ENCODE data around the gene RBMY1J.
"Not testable (repeated sequence)": the region's sequence is repeated elsewhere in the genome, so short reads cannot be mapped to it uniquely, and the experiment has no call there.

RBMY1J gene

GRCh38 chrY:22403110-22403509, at the start of gene RBMY1J:
RBMY1J (plus strand) TSS chrY:22403410; CDS start chrY:22405448, 2,038 bp downstream.
- not testable (repeated sequence) for DNase-seq (ENCODE audit: low read depth); H3K4me3 ChIP-seq (ENCODE audit: control insufficient read depth, low read depth, low read length)

DNA sequence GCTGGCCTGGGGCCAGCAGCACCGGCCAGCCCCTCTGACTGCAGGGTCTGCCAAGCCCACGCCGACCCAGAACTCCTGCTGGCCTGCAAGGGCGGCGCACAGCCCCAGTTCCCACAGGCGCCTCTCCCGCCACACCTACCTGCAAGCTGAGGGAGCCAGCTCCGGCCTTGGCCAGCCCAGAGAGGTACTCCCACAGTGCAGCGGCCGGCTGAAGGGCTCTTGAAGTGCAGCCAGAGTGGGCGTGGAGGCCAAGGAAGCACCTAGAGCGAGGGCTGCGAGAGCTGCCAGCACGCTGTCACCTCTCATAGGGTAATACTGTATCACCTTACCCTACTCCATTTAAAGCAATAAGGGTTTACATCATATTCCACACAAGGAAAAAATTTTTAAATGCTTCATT, 35.8 kb upstream of the RBMY1J start:
- TF ChIP-seq, protein P1, sequence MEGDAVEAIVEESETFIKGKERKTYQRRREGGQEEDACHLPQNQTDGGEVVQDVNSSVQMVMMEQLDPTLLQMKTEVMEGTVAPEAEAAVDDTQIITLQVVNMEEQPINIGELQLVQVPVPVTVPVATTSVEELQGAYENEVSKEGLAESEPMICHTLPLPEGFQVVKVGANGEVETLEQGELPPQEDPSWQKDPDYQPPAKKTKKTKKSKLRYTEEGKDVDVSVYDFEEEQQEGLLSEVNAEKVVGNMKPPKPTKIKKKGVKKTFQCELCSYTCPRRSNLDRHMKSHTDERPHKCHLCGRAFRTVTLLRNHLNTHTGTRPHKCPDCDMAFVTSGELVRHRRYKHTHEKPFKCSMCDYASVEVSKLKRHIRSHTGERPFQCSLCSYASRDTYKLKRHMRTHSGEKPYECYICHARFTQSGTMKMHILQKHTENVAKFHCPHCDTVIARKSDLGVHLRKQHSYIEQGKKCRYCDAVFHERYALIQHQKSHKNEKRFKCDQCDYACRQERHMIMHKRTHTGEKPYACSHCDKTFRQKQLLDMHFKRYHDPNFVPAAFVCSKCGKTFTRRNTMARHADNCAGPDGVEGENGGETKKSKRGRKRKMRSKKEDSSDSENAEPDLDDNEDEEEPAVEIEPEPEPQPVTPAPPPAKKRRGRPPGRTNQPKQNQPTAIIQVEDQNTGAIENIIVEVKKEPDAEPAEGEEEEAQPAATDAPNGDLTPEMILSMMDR (conservative IDR thresholded peaks at IDR 0.05; ENCODE audit: control insufficient read depth, insufficient read depth, low read depth, low read length): no peak
- no peak overlapping the region for H3K4me3 ChIP-seq (ENCODE audit: control insufficient read depth, low read depth, low read length)
- DNase-seq (ENCODE audit: low read depth): no peak

- H3K4me3 ChIP-seq (ENCODE audit: control insufficient read depth, low read depth, low read length): no peak overlapping the region
- DNase-seq (ENCODE audit: low read depth): no peak
- TF ChIP-seq, protein P1 (conservative IDR thresholded peaks at IDR 0.05; ENCODE audit: control insufficient read depth, insufficient read depth, low read depth, low read length): no peak
Measured at GRCh38 chrY:22370623-22371022, 32.6 kb upstream of the RBMY1J start.

DNA sequence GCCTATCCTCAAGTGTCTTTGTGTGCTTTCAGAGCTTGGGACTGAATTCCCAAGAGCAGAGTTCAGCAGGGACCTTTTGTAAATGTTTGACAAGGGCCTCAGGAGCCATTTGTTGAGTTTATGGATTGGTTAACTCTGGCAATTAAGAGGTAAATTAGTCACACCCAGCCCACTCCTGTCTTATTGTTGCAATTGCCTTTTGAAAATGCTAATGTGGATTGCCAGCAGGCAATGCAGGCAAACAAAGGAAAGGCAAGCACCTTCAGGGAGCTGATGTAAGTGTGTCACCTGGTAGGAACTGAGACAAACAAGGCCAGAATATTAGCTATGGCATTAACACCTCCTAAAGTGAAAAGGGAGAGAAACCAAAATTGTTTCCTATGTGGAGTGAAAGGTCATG, 29.7 kb upstream of the RBMY1J start:
- DNase-seq (ENCODE audit: low read depth): no peak
- TF ChIP-seq, protein P1 (conservative IDR thresholded peaks at IDR 0.05; ENCODE audit: control insufficient read depth, insufficient read depth, low read depth, low read length): no peak
- no peak overlapping the region for H3K4me3 ChIP-seq (ENCODE audit: control insufficient read depth, low read depth, low read length)

GRCh38 chrY:22444718-22445396, 41.6 kb downstream of the RBMY1J start:
- not testable (repeated sequence) for DNase-seq (ENCODE audit: low read depth); H3K4me3 ChIP-seq (ENCODE audit: control insufficient read depth, low read depth, low read length)

DNA sequence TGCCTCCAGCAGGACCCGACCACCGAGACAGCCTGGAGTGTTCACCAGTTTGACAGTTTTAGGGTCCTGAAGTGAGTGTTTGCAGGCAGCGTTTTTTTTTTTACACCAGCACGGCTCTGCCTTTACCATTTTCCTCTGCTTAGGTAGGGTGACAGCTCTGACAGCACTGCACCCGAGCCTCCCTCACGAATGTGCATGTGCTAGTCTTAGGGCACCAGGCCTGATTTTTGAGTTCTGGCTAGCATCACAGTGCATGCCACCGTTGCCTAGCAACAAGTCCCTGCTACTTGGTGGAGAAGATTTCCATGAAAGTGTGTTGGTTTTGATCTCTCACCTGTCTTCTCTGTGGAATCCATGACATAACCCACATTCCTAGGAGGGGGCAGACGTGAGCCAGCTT, 52.3 kb downstream of the RBMY1J start:
- not testable (repeated sequence) for DNase-seq (ENCODE audit: low read depth); H3K4me3 ChIP-seq (ENCODE audit: control insufficient read depth, low read depth, low read length)

- H3K4me3 ChIP-seq (ENCODE audit: control insufficient read depth, low read depth, low read length); DNase-seq (ENCODE audit: low read depth): not testable (repeated sequence)
Measured at GRCh38 chrY:22461962-22462361, 58.8 kb downstream of the RBMY1J start.
